Activated naive CD4-positive, alpha-beta T cell treated with Interleukin-2 at 50 U/mL for 16 hours (primary cell): ENCODE data around the gene FAM117B.
"Not testable (repeated sequence)": the region's sequence is repeated elsewhere in the genome, so short reads cannot be mapped to it uniquely, and the experiment has no call there.

Experiments used
- DNase-seq: peaks from one replicate; pipeline ENCODE4 v3.0.0-alpha.2; 2020

FAM117B gene

DNA sequence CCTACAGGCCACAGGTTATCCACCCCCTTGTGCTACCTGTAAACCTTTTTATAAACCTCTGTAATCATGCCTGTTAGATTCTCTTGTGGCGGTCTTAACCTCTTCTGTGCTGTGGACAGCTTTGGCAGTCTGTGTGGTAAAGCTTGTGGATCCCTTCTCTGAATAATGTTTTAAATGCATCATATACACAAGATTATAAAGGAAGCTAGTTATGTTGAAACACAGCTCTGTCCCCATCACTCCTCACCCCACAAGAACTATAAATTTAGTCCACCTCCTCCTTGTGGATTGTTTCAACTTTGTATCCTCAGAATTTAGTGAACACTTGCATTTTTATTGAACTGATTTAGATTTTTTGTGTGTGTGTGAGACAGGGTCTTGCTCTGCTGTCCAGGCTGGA is 129.1 kb downstream of the FAM117B start:
- DNase-seq, result no peak

DNA sequence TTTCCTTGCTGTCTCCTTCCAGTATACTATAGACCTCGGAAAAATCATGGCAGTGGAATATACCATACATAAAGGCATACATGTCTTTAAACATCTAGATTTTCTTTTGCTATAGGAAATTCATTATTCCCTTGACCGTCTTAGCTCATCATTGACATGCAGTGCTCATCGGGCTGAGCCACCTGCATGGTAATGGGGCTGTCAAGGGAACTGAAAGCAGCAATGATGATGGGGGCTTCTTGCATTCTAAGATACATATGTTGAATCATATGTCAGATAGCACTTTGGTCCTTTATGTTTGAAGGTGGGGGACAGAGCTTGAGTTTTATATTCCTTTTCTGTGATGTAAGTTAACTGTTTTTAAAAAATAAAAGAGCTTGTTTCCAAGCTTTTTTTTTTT is 130.2 kb downstream of the FAM117B start:
- DNase-seq, result no peak

DNA sequence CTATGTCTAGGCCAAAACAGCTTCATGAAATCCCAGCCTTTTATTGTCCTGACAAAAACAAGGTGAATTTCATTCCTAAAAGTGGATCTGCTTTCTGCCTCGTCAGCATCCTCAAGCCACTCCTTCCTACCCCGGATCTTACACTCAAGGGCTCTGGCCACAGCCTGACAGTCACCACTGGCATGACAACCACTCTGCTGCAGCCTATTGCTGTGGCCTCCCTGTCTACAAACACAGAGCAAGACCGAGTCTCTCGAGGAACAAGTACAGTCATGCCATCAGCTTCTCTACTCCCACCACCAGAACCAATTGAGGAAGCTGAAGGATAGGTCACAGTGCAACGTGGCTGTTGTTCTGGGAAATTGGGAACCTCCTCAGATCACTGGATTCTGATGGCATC is 130.7 kb downstream of the FAM117B start:
- DNase-seq, result no peak

DNA sequence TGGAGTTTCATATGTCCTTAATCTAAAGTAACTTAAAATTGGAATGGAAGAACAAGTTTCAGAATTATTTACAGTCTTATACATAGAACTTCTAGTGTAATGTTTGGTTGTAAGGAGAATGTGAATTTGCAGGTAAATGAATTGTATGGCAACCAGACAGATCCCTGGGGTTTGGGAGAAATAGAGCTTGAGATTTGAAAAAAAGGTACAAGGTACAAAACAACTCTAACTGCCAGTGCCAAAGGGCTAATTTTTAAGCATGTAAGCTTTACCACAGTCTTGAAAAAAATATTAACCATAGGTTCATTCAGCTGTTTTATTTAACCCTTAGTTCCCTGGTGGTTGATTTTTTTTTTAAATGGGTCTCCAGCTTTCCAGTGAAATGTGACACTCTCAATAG is 133.5 kb downstream of the FAM117B start:
- DNase-seq, result no peak

DNA sequence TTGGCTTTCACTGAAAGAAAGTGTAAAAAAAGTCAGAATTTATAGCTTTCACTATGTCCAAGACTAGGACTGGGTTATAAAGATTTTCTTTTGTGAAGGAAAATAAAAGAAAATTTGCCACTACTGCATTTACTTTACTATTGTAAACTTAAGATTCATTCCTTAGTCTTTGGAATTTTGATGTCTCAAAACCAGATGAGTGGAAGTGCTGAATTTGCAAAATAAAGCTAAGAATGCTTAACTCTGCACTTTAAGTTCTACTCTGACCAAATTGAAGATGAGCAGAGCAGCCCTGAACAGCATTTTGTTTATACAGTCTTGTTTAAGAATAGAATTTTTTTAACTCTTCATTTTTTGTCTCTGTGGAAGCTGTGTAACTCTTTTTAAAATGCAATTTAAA is 134.4 kb downstream of the FAM117B start:
- DNase-seq, result no peak

DNA sequence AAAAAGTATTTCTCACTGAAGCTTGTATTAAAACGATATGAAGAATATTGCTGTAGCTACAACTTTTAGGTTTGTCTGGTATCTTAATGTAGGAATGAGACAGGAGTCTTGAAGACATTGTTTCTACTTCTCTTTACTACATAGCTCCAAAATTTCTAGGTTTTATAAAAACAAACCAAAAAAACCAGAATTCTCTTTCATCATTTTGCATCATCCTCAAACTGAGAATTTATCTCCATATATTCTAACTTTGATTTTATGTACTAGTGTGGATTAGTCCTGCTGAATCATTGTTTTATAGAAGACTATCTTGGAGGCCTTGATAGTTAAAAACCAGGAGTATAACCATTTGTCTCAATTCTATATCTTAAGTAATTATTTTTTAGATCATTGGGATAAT is 136.6 kb downstream of the FAM117B start:
- DNase-seq, result no peak

DNA sequence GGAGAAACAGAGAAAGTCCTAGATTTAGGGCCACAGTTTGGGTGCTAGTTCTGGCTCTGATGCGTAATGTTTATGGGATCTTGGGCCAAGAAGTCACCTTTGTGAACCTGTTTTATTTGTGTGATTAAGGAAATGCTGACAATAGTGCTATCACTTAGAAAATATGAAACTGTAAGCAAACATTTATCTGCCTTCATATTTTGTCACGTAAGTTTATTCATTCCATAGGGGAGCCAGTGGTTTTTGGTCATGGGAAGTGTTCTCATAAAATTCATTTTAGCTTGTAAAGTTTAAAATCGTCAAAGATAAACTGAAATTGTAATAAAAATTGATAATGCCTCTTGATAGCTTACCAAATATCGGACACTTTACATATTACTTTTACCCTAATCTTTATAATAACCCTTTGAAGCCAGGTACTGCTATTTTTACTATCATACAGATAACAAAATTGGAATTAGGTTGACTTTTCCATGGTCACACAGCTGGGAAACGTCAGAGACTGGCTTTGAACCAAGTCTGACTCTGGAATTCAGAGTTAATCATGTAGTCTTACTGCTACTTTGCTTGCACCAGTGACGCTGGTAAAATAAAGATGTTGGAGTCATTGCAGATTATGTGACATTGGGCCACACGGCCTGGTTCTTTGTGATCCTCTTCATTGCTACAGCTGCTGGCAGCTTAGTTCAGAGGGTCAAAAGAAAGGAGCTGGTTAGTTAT is 137.1 kb downstream of the FAM117B start:
- DNase-seq, result no peak

DNA sequence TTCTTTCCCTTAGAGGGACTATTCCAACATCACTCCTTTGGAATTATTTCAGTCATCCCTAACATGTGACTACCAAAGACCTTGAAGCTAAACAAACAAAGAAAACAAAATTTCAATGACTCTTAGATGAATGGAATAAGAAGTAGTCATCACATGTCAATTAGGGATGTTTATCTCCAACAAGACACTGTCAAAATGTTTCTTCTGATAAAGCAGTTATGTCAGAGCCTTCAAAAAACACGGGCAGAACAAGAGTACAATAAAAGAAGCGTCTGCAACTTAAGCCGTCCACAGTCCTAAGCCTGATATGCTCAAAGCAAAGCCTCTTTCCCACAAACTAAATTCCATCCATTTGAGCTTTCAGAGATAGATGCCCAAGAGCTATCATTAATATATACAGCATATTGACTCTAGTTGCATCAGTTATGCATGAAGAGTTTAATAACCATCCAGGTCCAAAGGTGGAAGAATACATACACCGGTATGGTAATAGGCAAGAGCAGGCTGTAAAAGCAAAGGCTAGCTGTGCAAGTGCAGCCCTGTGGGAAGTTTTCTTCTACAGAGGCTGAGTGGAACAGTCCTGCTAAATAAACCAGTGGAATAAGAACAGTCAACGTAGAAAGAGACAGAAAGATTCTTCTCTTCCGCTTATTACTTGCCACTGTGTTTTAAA is 138.7 kb downstream of the FAM117B start:
- no peak for DNase-seq

DNA sequence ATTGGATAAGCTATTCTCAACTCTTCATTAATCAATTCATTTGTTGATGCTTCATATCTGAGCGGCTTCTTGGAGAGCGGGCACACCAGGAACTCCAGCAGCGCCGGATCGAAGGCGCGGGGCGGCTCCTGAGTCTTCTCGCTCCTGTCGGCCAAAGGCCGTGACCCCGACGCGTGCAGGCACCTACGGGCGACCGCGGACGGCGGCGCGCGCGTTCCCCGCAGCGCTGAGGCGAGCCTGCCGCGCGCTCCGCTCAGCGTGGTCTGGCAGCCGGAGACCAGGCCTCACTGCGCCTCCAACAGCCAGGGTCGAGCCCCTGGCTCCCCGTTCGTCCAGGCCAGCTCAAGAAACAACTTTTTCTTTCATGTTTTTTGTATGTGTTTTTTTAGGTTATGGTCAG is 139.3 kb downstream of the FAM117B start:
- no peak for DNase-seq

DNA sequence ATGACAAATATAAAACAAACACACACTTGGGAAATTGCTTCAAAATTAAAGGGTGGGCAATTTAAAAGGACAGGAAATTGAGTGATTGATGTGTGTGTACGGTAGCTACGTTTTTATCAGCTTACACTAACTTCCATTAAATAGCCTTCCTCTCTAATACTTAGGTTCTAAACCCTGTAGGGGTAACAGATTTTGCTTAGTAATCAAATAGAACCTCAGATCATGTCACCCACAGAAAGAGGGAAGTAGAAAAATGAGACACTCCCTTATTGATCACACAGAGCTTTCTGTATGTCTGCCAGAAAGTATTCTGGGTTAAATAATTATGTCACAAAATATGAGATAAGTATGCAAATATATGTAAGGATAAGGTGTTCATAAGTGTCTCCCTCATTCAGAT is 143.4 kb downstream of the FAM117B start:
- DNase-seq, result no peak

DNA sequence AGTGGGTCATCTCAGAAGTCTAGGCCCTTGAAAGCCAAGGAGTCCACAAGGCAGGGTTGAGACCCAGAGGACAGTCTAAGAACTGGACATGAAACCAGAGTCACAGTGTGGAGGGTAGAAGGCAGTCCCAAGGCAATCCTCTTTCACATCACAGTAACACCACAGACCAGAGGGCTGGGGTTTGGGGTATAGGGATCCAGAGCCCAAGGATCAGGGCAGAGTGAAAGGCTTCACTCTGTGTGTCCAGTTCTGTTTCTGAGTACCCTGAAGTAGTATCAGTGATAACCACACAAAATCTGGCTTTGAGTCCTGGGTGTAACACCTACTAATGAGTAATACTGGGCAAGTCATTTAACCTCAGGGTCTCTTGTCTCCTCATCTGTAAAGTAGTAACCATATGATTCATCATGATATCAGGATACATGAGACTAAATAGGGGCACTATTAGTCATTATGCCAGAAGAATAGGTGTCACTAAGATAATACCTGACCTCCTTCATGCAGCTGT is 145.8 kb downstream of the FAM117B start:
- no peak for DNase-seq

DNA sequence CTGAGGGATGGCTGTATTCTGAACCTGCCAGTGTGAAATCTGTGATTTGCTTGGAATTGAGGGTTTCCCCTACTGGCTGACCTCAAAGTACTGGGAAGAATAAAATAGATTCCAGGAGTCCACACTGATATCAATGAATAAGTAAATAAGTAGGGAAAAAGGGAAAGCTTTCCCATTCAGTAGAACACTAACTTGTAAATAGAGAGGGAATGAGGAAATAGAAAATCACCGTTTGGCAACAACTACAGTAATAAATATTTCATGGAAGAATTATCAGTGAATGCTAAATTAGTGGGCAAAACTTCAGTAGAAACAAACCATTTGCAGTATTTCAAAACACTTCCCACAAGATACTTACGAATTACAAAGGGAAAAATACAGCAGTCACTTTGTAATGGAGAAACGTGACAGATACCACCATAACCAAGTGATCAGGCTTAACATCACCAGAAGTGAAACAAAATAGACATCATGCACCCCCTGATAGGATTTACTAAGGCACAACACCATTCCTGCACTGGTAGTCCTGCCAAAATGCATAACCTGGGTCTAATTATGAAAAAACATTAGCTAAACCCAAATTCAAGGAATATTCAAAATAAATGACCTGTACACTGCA is 148.3 kb downstream of the FAM117B start:
- DNase-seq, result no peak

DNA sequence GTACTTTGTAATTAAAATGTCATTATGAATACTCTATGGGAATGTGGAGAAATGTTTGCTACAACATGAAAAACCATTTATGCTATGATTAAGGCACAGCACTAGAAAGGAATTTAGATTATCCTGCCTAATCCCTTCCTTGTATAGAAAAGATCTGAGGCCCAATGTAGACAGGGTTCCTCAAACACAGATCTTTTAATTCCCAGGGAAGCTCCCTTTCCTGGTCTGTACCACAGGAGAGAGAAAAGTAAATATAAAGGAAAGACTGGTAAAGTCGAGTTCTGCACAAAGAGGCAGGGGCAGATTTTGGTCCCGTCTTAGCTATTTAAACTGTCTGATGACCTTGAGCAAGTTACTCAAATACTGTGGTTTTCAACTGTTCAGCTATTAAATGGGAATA is 152.1 kb downstream of the FAM117B start:
- no peak for DNase-seq

DNA sequence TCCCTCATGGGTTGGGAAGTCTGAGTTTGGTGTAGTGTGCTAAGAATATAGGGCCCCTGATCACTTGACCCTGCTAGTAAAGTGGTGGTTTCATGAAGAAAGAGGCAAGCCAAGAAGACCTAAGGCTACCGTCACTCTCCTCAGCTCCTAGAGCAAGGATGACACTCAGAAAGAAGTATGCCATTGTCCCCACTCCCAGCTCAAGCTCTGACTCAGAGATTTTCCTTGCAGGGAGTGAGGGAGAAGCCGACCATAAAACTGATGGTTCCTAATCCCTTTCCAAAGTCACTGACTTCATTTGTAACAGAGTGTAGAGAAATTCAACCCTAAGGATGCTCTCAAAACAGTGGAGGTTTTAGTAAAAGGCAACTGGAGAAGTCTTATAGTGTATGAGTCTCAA is 155.9 kb downstream of the FAM117B start:
- no peak for DNase-seq

DNA sequence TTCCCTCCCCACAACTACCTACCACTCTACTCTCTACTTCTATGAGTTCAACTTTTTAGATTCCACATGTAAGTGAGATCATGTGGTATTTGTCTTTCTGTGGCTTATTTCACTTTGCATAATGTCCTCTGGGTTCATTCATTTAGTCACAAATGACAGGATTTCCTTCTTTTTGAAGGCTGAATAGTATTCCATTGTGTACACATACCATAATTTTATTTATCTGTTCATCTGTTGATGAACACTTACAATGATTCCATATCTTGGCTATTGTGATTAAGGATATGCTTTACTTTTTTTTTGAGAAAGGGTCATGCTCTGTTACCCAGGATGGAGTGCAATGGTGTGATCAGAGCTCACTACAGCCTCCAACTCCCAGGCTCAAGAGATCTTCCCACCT is 163.2 kb downstream of the FAM117B start:
- DNase-seq, result no peak

DNA sequence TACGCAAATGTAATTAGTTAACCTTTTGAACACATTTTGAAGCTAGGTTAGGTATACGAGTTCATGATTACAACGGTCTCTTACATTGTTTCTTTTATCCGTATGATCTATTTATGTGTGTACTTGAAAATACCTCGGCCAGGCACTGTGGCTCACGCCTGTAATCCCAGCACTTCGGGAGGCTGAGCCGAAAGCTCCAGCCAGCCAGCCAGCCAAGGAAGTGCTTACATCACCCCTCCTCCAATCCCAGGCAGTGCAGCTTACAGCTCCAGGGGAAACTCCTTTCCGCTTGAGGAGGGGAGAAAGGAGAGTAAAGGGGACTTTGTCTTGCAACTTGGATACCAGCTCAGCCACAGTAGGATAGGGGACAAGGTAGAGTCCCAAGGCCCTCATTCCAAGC is 171.1 kb downstream of the FAM117B start:
- DNase-seq, result not testable (repeated sequence)

DNA sequence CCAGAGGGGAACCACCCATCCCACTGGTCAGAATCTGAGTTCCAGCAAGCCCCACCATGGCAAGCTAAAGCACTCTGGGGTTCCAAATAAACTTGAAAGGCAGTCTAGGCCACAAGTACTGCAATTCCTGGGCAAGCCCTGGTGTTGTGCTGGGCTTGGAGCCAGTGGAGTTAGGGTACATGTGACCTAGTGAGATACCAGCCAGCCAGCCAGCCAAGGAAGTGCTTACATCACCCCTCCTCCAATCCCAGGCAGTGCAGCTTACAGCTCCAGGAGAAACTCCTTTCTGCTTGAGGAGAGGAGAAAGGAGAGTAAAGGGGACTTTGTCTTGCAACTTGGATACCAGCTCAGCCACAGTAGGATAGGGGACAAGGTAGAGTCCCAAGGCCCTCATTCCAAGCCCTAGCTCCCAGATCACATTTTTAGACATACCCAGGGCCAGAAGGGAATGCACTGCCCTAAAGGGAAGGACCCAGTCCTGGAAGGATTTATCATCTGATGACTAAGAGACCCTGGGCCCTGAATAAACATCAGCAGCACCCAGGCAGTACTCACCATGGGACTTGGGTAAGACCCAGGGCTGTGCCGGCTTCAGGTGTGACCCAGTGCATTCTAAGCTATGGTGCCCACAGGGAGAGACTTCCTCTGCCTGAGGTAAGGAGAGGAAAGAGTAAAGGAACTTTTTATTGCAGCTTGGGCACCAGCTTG is 172.8 kb downstream of the FAM117B start:
- DNase-seq, result not testable (repeated sequence)

DNA sequence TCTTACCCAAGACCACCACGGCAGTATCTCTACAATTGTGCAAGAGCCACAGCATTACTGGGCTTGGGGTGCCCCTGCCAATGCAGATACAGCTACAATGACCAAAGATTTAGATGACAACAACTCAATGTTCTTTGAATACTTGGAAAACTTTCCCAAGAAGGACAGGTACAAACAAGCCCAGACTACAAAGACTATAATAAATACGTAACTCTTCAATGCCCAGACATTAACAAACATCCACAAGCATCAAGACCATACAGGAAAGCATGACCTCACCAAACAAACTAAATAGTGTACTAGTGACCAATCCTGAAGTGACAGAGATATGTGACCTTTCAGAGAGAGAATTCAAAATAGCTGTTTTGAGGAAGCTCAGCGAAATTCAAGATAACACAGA is 174.0 kb downstream of the FAM117B start:
- no peak for DNase-seq

DNA sequence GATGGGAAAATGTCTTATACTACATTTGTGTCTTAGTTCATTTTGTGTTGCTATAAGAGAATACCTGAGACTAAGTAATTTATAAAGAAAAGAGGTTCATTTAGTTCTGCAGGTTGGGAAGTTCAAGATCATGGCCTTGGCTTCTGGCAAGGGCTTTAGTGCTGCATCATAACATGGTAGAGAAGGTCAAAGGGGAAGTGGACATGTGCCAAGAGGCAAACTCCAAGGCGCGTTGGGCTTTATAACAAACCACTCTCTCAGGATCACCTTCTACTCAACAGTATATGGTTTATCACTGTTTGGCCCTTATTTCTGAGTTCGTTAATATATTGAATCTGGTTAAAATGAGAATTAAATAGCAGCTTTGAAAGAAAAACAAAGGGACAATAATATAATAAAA is 178.6 kb downstream of the FAM117B start:
- no peak for DNase-seq

DNA sequence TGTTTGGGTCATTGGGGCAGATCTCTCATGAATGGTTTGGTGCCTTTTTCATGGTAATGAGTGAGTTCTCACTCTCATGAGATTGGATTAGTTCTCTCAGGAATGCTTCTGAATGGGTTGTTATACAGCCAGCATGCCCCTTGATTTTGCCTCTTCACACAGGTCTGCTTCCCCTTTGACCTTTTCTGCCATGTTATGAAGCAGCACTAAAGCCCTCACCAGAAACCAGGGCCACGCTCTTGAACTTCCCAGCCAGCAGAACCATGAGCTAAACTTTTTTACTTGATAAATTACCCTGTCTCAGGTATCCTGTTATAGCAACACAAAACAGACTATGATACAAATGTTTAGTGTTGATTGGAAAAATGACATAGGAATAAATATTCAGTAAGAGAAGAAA is 179.5 kb downstream of the FAM117B start:
- DNase-seq, result no peak

DNA sequence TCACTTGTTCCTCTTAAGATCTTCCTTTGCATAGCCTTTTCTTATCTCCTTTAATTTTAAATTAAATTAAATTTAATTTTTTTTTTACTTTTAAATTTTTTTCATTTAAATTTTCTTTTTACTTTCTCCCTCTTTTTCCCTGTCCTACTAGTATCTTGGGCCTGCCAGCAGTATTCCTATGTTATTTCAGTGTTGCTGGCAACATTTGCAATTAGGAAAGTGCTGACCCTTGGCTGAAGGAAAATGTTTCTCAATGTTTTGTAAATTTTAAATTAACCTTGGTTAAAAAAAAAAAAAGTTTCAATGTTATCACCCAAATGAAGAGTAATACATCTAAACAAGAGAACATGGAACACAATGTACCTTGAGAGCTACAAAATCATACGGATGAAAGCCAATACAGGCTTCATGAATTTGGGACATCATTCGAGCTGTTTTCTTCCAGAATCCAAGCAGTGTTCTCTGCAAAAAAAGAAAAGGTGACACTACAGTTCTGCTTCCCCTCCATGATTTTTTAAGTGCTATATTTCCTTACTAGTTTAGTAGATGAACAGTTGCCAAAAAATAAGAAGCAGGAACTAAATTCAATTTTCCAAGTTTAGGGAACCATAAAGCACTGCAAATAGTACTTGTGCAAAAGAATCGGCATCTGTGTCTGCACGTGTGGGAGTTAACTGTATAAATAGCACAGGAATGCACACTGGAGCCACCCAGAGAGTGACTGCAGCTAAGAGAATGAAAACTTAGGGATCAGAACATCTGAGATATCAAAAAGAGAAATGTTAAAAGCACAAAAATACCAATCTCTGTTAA is 181.0 kb downstream of the FAM117B start:
- DNase-seq, result no peak

DNA sequence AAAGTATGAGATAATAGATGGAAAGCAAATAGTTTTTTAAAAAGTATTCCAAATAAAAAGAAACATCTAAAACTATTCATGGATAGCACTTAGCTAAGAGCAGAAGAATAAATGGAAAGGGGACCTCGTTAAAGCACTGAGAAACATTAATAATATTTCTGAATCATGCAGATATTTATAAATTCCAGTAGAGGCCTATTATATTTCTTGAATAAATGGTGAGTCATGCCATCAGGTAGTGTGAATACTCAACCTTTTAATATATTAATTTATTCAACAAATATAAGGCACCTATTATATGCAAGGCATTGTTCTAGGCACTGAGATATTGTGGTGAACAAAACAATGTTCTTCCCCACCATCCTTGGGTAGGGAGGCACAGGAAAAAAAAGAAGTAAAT is 183.0 kb downstream of the FAM117B start:
- DNase-seq, result no peak

DNA sequence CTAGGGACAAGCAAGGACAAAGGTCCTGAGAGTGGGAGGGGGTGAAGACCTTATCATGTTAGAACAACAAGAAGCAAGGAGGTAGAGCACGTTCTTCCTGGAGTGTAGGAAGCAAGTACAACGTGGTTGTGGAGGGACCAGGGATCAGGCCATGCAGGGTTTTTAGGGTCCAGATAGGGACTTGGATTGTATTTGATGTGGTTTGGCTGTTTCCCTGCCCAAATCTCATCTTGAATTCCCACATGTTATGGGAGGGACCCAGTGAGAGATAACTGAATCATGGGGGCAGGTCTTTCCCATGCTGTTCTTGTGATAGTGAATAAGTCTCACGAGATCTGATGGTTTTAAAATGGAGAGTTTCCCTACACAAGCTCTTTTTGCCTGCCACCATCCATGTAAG is 183.6 kb downstream of the FAM117B start:
- DNase-seq, result no peak
